AG09309 (cell line): ENCODE measurements around the gene SCN8A.
"Not testable (repeated sequence)": the region's sequence is repeated elsewhere in the genome, so short reads cannot be mapped to it uniquely, and the experiment has no call there.

ENCODE experiments used
- DNase-seq: peaks from one replicate; pipeline ENCODE4 v3.0.0-alpha.2; 2010; ENCODE audit warnings: low read depth
- H3K4me3 ChIP-seq: 2 replicates; pipeline ENCODE4 v1.5.1; 2011; ENCODE audit warnings: mild to moderate bottlenecking, low read depth, low read length, moderate library complexity; ENCODE audit not compliant: control insufficient read depth
- CTCF ChIP-seq: IDR thresholded peaks from 2 replicates; pipeline ENCODE4 v1.5.1; 2011; ENCODE audit warnings: mild to moderate bottlenecking, low read depth, low read length, inconsistent platforms; ENCODE audit not compliant: insufficient read depth, control insufficient read depth; ENCODE audit errors: missing control alignments

SCN8A gene

DNA sequence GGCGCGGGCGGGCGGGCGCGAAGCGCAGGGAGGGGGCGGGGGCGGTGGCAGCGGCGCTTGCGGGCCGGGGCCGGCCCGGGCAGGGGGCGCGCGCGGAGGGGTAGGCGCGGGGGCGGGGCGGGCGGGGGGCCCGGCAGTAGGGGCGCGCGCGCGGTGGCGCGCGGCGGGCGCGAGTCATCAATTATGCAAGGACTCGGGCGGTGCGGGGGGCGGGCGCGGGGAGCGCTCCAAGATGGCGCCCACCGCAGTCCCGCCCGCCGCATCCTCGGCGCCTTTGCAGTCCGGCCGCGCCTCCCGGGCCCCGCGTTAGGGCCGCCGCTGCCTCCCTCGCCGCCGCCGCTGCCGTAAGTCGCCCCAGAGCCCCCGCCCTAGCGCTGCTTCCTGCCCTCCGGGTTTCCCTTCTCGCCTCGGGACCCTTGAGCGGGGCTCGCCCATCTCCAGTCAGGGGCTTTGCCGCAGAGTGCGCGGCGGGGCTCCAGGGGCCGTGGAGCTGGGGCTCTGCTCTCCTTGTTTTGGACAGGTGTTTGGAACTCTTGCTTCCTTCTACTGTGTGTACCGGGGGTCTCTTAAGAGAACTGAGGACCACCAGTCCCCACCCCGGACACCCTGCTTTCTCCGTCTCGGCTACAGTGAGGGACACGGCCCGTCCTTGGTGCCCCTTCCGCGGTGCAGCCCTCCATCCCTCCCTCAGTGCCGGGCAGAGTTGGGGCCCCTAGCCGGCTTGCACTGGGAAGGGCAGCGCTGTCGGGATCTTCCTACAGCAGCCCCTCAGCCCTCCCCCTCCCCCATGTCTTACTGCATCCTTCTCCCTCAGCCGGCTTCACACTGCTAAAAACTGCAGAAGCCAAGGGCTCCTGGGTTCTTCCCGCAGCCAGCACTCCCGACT is at the start of gene SCN8A:
SCN8A (plus strand) TSS at position 218 of the 886 bp plus-strand sequence. CDS start 71,585 bp downstream, outside the sequence.
- peak within 1 kb of the TSS; percentile 87 for H3K4me3 ChIP-seq
- TF ChIP-seq CTCF, result no peak
- DNase-seq, result no peak

- no peak for DNase-seq
- TF ChIP-seq CTCF, result no peak
- H3K4me3 ChIP-seq, result no peak overlapping the region
Measured at GRCh38 chr12:51546097-51546496, 44.9 kb upstream of the SCN8A start.

GRCh38 chr12:51547606-51548005 is 43.4 kb upstream of the SCN8A start:
- no peak for DNase-seq
- H3K4me3 ChIP-seq, result no peak overlapping the region
- TF ChIP-seq CTCF, result no peak

DNA sequence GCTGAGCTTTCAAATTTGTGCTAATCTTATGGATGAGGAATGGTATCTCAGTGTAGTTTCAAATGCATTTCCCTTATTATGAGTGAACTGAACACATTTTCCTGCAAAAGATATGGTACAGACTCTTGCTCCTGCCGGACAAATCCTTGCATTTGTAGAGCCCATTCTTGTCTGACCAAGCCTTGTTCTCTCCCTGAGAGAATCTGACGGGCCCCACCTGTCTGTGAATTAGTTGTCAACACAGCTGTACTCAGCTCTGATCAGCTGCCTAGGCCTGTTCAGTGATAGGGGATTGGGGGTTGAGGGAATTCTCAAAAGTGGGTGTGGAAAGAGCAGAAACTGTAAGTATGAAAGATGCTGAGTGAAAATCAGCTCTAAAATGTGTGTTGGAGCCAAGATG is 42.8 kb upstream of the SCN8A start:
- H3K4me3 ChIP-seq, result no peak overlapping the region
- DNase-seq, result no peak
- TF ChIP-seq CTCF, result no peak

DNA sequence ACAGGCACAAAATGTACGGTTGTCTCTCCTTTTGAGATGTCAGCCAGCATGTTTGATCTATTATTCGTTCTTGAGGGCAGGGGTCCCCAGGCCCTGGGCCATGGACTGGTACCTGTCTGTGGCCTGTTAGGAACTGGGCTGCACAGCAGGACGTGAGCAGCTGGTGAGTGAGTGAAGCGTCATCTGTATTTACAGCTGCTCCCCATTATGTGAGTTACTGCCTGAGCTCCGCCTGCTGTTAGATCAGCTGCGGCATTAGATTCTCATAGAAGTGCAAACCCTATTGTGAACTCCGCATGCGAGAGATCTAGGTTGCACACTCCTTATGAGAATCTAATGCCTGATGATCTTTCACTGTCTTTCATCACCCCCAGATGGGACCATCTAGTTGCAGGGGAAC is 41.4 kb upstream of the SCN8A start:
- TF ChIP-seq CTCF, result no peak
- H3K4me3 ChIP-seq, result no peak overlapping the region
- peak; percentile 23 for DNase-seq

DNA sequence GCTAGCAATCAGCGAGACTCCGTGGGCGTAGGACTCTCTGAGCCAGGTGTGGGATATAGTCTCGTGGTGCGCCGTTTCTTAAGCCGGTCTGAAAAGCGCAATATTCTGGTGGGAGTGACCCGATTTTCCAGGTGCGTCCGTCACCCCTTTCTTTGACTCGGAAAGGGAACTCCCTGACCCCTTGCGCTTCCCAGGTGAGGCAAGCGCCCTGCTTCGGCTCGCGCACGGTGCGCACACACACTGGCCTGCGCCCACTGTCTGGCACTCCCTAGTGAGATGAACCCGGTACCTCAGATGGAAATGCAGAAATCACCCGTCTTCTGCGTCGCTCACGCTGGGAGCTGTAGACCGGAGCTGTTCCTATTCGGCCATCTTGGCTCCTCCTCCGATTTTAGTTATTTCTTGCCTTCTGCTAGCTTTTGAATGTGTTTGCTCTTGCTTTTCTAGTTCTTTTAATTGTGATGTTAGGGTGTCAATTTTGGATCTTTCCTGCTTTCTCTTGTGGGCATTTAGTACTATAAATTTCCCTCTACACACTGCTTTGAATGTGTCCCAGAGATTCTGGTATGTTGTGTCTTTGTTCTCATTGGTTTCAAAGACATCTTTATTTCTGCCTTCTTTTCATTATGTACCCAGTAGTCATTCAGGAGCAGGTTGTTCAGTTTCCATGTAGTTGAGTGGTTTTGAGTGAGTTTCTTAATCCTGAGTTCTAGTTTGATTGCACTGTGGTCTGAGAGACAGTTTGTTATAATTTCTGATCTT is 22.6 kb upstream of the SCN8A start:
- DNase-seq, H3K4me3 ChIP-seq: not testable (repeated sequence)

DNA sequence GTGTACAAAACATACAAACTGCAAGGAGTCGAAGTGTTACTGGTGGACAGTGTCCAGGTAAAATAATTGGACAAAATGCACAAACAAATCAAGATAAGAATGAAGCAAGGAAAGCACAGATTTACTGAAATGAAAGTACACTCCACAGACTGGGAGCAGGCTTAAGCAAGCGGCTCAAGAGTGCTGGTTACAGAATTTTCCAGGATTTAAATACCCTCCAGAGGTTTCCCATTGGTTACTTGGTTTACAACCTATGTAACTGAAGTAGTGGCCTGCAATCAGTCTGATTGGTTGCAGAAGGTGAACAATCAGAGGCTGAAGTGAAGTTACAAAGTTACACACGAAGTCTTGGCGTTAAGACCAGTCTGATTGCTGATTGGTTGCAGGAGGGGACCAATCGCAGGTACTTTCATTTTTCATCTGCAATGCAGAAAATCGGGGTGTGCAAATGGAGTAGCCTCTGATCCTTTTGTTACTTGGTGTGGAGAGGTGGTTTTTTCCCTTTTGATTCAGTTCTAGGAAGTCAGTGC is 11.6 kb upstream of the SCN8A start:
- no peak overlapping the region for H3K4me3 ChIP-seq
- no peak for DNase-seq
- no peak for TF ChIP-seq CTCF
